ENCODE results near the gene THSD7A.
A peak's percentile ranks its signal among the peaks of the same experiment; 100 is the strongest.

Gene THSD7A

GRCh38 chr7:11775401-11775800, 56.6 kb downstream of the THSD7A start:
- no peak overlapping the region for H3K4me3 ChIP-seq (ENCODE audit: low read length)
- DNase-seq (ENCODE audit: low read depth): no peak
- no peak for TF ChIP-seq CTCF (IDR thresholded peaks at IDR 0.05; ENCODE audit: insufficient read depth, low read depth, low read length, missing control alignments)

- H3K4me3 ChIP-seq (ENCODE audit: low read length): no peak overlapping the region
- DNase-seq (ENCODE audit: low read depth): no peak
- no peak for TF ChIP-seq CTCF (IDR thresholded peaks at IDR 0.05; ENCODE audit: insufficient read depth, low read depth, low read length, missing control alignments)
These were observed 63.7 kb downstream of the THSD7A start for GRCh38 chr7:11768263-11768662.

- TF ChIP-seq CTCF (IDR thresholded peaks at IDR 0.05; ENCODE audit: insufficient read depth, low read depth, low read length, missing control alignments): no peak
- H3K4me3 ChIP-seq (ENCODE audit: low read length): no peak overlapping the region
- DNase-seq (ENCODE audit: low read depth): no peak
These were observed 64.8 kb downstream of the THSD7A start for GRCh38 chr7:11767148-11767547.

- no peak for TF ChIP-seq CTCF (IDR thresholded peaks at IDR 0.05; ENCODE audit: insufficient read depth, low read depth, low read length, missing control alignments)
- H3K4me3 ChIP-seq (ENCODE audit: low read length): no peak overlapping the region
- peak; percentile 52 for DNase-seq (ENCODE audit: low read depth)
These were observed 71.6 kb downstream of the THSD7A start for GRCh38 chr7:11760372-11760771.

- TF ChIP-seq CTCF (IDR thresholded peaks at IDR 0.05; ENCODE audit: insufficient read depth, low read depth, low read length, missing control alignments): no peak
- DNase-seq (ENCODE audit: low read depth): no peak
- H3K4me3 ChIP-seq (ENCODE audit: low read length): no peak overlapping the region
These were observed 73.3 kb downstream of the THSD7A start for GRCh38 chr7:11758627-11759111.

- DNase-seq (ENCODE audit: low read depth): no peak
- no peak overlapping the region for H3K4me3 ChIP-seq (ENCODE audit: low read length)
- TF ChIP-seq CTCF (IDR thresholded peaks at IDR 0.05; ENCODE audit: insufficient read depth, low read depth, low read length, missing control alignments): no peak
These were observed 74.8 kb downstream of the THSD7A start for GRCh38 chr7:11757153-11757552.

GRCh38 chr7:11754933-11755332, 77.1 kb downstream of the THSD7A start:
- H3K4me3 ChIP-seq (ENCODE audit: low read length): no peak overlapping the region
- no peak for DNase-seq (ENCODE audit: low read depth)
- no peak for TF ChIP-seq CTCF (IDR thresholded peaks at IDR 0.05; ENCODE audit: insufficient read depth, low read depth, low read length, missing control alignments)
